Measurements from ENCODE around the gene GSE1.
A peak's percentile ranks its signal among the peaks of the same experiment; 100 is the strongest.

Gene GSE1

GRCh38 chr16:85574672-85575475 is 38.2 kb upstream of the GSE1 start:
- no peak for DNase-seq (ENCODE audit: low spot score)

GRCh38 chr16:85575920-85576319 is 37.2 kb upstream of the GSE1 start:
- no peak for DNase-seq (ENCODE audit: low spot score)

GRCh38 chr16:85576944-85577343 is 36.2 kb upstream of the GSE1 start:
- DNase-seq (ENCODE audit: low spot score): no peak

DNA sequence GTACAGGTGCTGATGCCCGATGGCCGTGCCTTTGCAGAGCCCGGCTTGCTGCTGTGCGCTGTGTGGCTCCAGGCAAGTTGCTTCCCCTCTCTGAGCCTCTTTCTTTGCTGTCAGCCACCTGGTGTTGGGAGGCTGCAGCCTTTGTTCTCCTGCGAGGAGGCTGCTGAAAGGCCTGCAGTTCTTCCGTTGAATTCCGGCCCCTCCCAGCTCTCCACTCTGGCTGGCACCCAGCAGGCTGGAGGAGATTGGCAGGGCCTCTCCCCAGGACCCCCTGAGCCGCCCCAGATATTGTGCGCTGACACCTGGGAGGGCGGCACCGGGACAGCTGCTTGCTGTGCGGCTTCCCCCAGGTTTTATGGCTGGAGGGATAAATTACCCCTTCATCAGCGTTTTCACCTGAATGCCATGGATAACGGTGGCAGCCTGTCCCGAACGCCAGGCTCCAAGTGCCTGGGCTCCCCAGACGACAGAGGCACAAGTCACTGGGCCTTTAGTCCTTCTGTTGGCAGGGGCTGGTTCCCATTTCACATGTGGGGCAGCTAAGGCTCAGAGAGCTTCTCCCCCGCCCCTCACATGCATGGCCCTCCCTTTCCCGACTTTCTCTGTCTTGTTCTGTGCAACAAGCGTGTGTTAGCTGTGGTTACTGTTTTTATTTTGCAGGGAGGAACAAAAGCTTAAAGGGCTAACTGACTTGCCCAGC is 35.1 kb upstream of the GSE1 start:
- no peak for DNase-seq (ENCODE audit: low spot score)

GRCh38 chr16:85578599-85578948 is 34.5 kb upstream of the GSE1 start:
- DNase-seq (ENCODE audit: low spot score): no peak

DNA sequence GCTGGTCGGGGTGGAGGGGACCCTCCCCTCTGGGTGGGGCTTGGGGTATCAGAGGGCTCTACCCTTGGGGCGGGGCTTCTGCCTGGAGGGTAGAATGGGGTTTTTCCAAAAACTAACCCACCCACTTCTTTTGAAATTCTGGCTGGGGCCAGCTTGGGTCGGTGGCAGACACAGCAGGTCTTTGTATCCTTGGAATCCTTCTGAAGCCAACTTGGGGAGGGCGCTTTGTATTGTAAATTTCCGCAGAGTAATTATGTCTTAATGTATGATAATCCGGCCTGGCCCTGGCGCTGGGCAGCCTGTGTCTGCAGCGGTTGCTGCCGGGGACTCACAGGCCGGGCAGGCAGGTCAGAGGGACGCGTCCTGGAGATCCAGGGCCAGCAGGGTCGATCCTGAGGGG is 33.9 kb upstream of the GSE1 start:
- no peak for DNase-seq (ENCODE audit: low spot score)

- DNase-seq (ENCODE audit: low spot score): no peak
Observed at GRCh38 chr16:85579923-85580580, 33.1 kb upstream of the GSE1 start.

GRCh38 chr16:85580684-85581083 is 32.4 kb upstream of the GSE1 start:
- DNase-seq (ENCODE audit: low spot score): no peak

DNA sequence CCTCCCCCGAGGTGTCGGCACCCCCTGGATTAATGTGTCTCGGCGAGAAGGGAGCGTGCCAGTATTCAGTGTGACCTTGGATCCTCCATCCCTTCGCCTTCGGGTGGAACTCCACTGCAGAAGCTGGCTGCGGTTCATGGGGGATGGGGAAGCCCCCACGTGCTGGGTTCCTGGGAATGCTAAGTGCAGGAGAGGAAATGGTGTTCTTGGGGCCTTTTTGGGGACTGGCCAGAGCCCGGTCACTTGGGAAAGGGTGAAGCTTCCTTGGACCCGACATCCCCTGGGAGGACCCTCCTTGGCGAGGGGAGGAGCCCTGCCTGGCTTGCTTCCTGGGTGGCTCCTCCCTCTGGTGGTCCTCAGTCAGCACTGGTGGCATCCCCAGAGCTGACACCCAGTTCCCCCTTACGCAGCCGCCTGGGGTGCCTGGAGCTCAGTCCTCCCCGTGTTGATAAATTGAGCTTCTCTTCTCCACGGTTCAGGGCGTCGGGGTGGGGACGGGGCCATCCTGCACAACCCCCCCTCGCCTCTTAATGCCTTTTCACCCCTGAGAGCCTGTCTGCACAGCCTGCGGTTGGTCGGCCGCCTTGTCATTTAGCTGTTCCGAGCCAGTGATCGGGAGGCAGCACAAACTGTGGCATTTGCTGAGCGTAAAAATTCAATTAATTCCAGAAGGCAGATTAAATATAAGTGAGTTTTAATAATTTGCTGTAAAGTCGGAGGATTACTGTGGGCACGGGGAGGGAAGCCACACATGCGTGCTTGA is 30.7 kb upstream of the GSE1 start:
- peak; percentile 69 for DNase-seq (ENCODE audit: low spot score)

DNA sequence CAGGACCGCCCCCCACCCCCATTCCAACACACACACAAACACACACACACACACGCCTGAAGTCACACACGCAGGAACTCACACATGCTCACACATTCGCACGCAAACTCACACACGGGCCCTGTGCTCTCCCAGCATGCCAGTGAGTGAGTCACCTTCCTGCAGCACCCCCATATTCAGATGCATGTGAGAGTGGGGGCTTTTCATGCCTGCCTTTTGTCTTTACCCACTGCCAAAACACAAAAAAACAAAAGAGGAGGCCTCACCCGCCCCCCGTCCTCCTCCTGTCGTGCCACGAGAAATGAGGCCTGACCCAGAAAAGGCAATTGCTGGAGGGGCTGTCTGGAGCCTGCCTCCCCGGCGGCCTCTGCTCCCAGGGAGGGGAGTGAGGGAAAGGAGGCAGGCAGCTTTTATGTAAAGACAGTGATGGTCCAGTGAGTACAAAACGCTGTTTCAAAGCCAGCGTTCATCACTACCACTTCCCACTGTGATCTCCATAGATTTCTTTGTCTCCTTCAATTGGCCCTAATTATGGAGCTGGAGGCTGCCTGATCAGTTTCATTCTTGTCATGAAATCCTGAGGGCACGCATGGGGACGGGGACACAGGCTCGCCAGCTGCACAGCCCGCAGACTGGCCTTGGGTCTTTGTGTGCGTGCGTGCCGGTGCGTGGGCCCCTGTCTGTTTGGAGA is 29.5 kb upstream of the GSE1 start:
- DNase-seq (ENCODE audit: low spot score): peak; percentile 81

- DNase-seq (ENCODE audit: low spot score): no peak
Observed at GRCh38 chr16:85584267-85584666, 28.9 kb upstream of the GSE1 start.

GRCh38 chr16:85584819-85585282 is 28.3 kb upstream of the GSE1 start:
- DNase-seq (ENCODE audit: low spot score): no peak

- no peak for DNase-seq (ENCODE audit: low spot score)
Observed at GRCh38 chr16:85585711-85586110, 27.4 kb upstream of the GSE1 start.

GRCh38 chr16:85586380-85587104 is 26.6 kb upstream of the GSE1 start:
- DNase-seq (ENCODE audit: low spot score): peak; percentile 67

DNA sequence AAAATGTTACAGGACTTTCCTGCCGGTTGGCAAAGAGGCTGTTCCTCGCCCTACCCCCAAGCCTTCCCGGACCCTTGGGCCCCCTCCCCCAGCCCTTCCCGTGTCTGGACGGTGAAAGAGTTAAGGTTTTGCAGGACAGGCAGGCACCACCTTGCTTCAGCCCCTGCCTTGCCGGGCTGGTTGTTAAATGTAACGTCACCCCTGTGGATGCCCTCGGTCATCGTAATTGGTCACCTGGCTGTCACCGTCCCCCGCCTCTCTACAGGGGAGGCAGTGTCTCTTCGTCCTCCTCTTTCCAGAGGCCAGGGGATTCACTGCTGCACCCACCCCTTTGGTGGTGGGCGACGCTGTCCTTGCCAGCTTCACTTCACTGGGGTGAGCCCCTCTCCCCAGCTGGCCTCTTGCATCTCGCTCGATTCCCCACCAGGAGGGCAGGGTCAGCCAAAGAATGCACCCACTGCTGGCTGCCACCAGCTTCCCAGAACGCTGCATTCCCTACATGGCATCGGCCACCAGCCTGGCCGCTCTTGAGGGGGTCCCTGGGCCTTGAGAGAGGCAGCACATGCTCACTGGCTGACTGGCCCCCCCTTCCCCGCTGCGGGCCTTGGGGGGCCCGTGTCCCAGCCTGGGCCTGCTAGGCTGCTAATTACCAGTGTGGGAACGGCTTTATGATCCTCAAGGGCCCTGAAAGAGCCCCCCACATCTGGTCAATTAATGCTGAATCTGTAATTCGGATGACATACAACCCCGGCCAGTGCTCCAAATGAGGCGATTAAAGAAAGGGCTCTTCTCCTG is 25.2 kb upstream of the GSE1 start:
- DNase-seq (ENCODE audit: low spot score): no peak

DNA sequence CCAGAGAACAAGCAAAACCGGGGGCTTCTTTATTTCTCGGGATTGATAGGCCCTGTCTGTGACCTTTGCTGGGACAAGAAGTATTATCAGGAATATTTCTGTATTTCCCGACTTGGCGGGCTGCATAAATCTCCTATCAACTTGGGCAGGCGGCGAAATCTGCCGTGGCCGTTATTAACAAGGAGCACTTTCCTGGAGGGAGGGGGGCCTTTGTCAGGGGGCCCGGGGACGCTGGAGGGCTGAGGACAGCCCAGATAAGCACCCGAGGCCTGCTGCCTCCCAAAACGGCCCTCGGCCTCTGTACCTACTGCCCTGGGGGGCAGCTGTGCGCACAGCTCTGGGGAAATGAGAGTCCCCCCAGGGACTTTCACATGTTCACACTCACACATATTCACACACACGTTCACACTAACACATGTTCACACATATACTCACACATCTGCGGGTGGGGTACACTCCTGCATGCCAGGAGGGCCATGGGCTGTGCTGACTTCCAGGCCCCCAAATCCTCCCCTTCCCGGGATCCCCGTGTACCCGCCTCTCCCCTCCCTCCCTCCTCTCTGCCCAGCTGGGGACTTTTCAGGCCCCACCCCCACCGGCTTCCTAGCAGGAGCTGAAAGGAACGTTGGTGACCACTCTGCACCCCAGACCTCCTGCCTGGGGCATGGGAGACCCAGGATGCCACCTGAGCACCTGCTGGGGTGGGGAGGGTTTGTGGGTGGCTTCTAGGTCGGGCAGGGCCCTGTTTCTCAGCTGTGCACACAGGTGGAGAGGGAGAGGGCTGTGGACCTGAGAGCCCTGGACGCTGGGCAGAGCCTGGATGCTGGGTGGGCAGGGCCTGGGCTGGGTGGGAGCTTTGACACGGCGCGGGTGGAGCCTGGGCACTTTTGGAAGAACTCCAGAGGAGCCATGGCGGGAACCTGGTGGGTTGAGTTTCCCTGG is 24.3 kb upstream of the GSE1 start:
- DNase-seq (ENCODE audit: low spot score): no peak

GRCh38 chr16:85589688-85590505 is 23.2 kb upstream of the GSE1 start:
- no peak for DNase-seq (ENCODE audit: low spot score)

GRCh38 chr16:85590506-85590832 is 22.7 kb upstream of the GSE1 start:
- no peak for DNase-seq (ENCODE audit: low spot score)
